ENCODE data around the gene SRRM5. TPM values are rescaled to one million over a fixed set of nuclear protein-coding genes. Genes with fewer than 3 reads are reported as not detected.

Gene SRRM5
- total and polyA plus RNA-seq, 2 experiments from 2014 or later: 0.08 TPM; not detected in 1

- Histone ChIP-seq H3K27me3 (ENCODE audit: insufficient read depth) (no peaks in the 10 kb centered on the region), H4K20me1 (replicated peaks; ENCODE audit: insufficient read depth) (no peaks in the 10 kb centered on the region), H3K36me3 (ENCODE audit: insufficient read depth) (no peaks in the 10 kb centered on the region; the same call in 1 of the 2 replicates), H3K27ac (ENCODE audit: low read depth) (no peak overlapping the region), H3K79me2 (replicated peaks; ENCODE audit: insufficient read depth) (no peaks in the 10 kb centered on the region), H2AFZ (no peak overlapping the region), H3K4me3 (no peak overlapping the region), H3K4me2 (no peak overlapping the region), H3K9me2 (ENCODE audit: insufficient read depth) (no peaks in the 10 kb centered on the region), H3K4me1 (ENCODE audit: insufficient read depth) (no peaks in the 10 kb centered on the region), H3F3A (replicated peaks; ENCODE audit: low read depth) (no peaks in the 10 kb centered on the region)
- ATAC-seq (no peak), DNase-seq (ENCODE audit: low spot score) (no peak)
- peaks cover 10% of the 10 kb centered on the region for H3K27me3 Mint-ChIP-seq (ENCODE audit: insufficient read depth, low read depth, poor library complexity)
- TF ChIP-seq CTCF (conservative IDR thresholded peaks at IDR 0.05; ENCODE audit: low read depth in 2 of 2) (no peak), ZNF462 (CRISPR knock-in tag; IDR thresholded peaks at IDR 0.05) (no peak), CREB1 (CRISPR knock-in tag; IDR thresholded peaks at IDR 0.05; ENCODE audit: low read depth) (no peak), POLR2AphosphoS5 (IDR thresholded peaks at IDR 0.05; ENCODE audit: low read depth) (no peak), EZH2 (IDR thresholded peaks at IDR 0.05; ENCODE audit: low read depth, unreplicated experiment) (no peak), STAT1 (IDR thresholded peaks at IDR 0.05; ENCODE audit: unreplicated experiment) (no peak), JUNB (IDR thresholded peaks at IDR 0.05; ENCODE audit: unreplicated experiment) (no peak), EZH2phosphoT487 (IDR thresholded peaks at IDR 0.05; ENCODE audit: unreplicated experiment) (no peak), ETS1 (IDR thresholded peaks at IDR 0.05) (no peak)
- peaks cover 69% of the 10 kb centered on the region for H3K36me3 Mint-ChIP-seq (ENCODE audit: low read depth)
- no peak overlapping the region for H3K27ac Mint-ChIP-seq
- H3K4me3 Mint-ChIP-seq: no peak overlapping the region
- no peaks in the 10 kb centered on the region for H3K4me1 Mint-ChIP-seq
- H3K9me3 Mint-ChIP-seq: no peaks in the 10 kb centered on the region; the same call in 2 of the 3 replicates
Measured at GRCh38 chr19:43660971-43661360, 49.1 kb downstream of the SRRM5 start.
